Bronchial epithelial cell (primary cell): Measurements from ENCODE around the gene HAUS6. TPM values are rescaled to one million over a fixed set of nuclear protein-coding genes. Genes with fewer than 3 reads are reported as not detected.
"Not testable (repeated sequence)": the region's sequence is repeated elsewhere in the genome, so short reads cannot be mapped to it uniquely, and the experiment has no call there.

ENCODE experiments used
- DNase-seq: peaks from one replicate; pipeline ENCODE4 v3.0.0-alpha.2; 2010; ENCODE audit warnings: low read depth
- FAIRE-seq: peaks from 2 replicates; lab custom pipeline; 2011; peaks lifted over from hg19 to GRCh38; lab: Jason Lieb, UNC
- H3K27me3 ChIP-seq: 2 replicates; pipeline ENCODE4 v1.5.1; 2011; ENCODE audit warnings: low read length; ENCODE audit not compliant: control insufficient read depth, insufficient read depth
- H3K36me3 ChIP-seq: 2 replicates; pipeline ENCODE4 v1.5.1; 2011; ENCODE audit warnings: low read length; ENCODE audit not compliant: control insufficient read depth, insufficient read depth
- H3K4me3 ChIP-seq: 2 replicates; pipeline ENCODE4 v1.5.1; 2011; ENCODE audit warnings: mild to moderate bottlenecking, low read depth, low read length, control low read depth
- CTCF ChIP-seq: IDR thresholded peaks from 2 replicates; pipeline ENCODE4 v1.5.1; 2011; ENCODE audit warnings: mild to moderate bottlenecking, moderate library complexity, low read length, control low read depth, inconsistent platforms; ENCODE audit not compliant: insufficient read depth, severe bottlenecking
- total RNA-seq: library from RNA; depleted of rRNA; stranded (reverse); fragments of >200 nt; gene quantifications from 2 replicates; pipeline ENCODE4 v1.2.1, GENCODE V29; 2014

The HAUS6 gene
- total RNA-seq, 1 donor from 2014 or later, result 12.9 TPM

- Histone ChIP-seq H3K36me3 (no peaks in the 10 kb centered on the region), H3K27me3 (no peaks in the 10 kb centered on the region), H3K4me3 (no peak overlapping the region)
- TF ChIP-seq CTCF, result no peak
- FAIRE-seq (no peak), DNase-seq (no peak)
Measured at GRCh38 chr9:19023078-19023477, 79.6 kb downstream of the HAUS6 start.

GRCh38 chr9:19022206-19022605, 80.5 kb downstream of the HAUS6 start:
- no peak for TF ChIP-seq CTCF
- FAIRE-seq (no peak), DNase-seq (no peak)
- no peak overlapping the region for H3K4me3 ChIP-seq
- H3K27me3 ChIP-seq, result no peaks in the 10 kb centered on the region
- H3K36me3 ChIP-seq, result no peaks in the 10 kb centered on the region

- not testable (repeated sequence) for H3K4me3 ChIP-seq, H3K27me3 ChIP-seq, H3K36me3 ChIP-seq, FAIRE-seq, DNase-seq
Measured at GRCh38 chr9:19021649-19022048, 81.1 kb downstream of the HAUS6 start.

- FAIRE-seq, result no peak
- no peak for TF ChIP-seq CTCF
- H3K4me3 ChIP-seq, result no peak overlapping the region
- no peaks in the 10 kb centered on the region for H3K36me3 ChIP-seq
- no peak for DNase-seq
- H3K27me3 ChIP-seq, result no peaks in the 10 kb centered on the region
Measured at GRCh38 chr9:19020886-19021455, 81.7 kb downstream of the HAUS6 start.

GRCh38 chr9:19018201-19018600, 84.5 kb downstream of the HAUS6 start:
- no peak for FAIRE-seq
- H3K27me3 ChIP-seq, result no peaks in the 10 kb centered on the region
- DNase-seq, result no peak
- H3K4me3 ChIP-seq, result no peak overlapping the region
- no peak for TF ChIP-seq CTCF
- no peaks in the 10 kb centered on the region for H3K36me3 ChIP-seq

GRCh38 chr9:19009391-19009965, 93.2 kb downstream of the HAUS6 start:
- FAIRE-seq, result no peak
- Histone ChIP-seq H3K36me3 (no peaks in the 10 kb centered on the region), H3K27me3 (no peaks in the 10 kb centered on the region), H3K4me3 (no peak overlapping the region)
- no peak for TF ChIP-seq CTCF
- no peak for DNase-seq

Other genes starting within 250 kb of the HAUS6 start
- not detected in 2 replicates for gene SAXO1, start 69.7 kb downstream of the HAUS6 start, total RNA-seq
- 29.7 and 41.6 TPM in 2 replicates for gene RRAGA, start 53.5 kb downstream of the HAUS6 start, total RNA-seq
- 167 and 209 TPM in 2 replicates for gene PLIN2, start 24.6 kb upstream of the HAUS6 start, total RNA-seq
- 37.9 and 63.0 TPM in 2 replicates for gene DENND4C, start 127.8 kb upstream of the HAUS6 start, total RNA-seq